Neural cell (in vitro differentiated cells): ENCODE measurements around the gene SLC25A24.

Source experiments
- CTCF ChIP-seq: fragments of 450-650 bp; IDR thresholded peaks from 2 replicates; pipeline ENCODE4 v1.5.1; 2014; ENCODE audit warnings: antibody characterized with exemption, mild to moderate bottlenecking, moderate library complexity; ENCODE audit not compliant: poor library complexity, severe bottlenecking
- EP300 ChIP-seq: fragments of 450-650 bp; conservative IDR thresholded peaks from 2 replicates; pipeline ENCODE4 v1.6.1; 2014; ENCODE audit warnings: antibody characterized with exemption, mild to moderate bottlenecking, moderate library complexity; ENCODE audit not compliant: poor library complexity, severe bottlenecking
- EZH2 ChIP-seq: fragments of 200-600, 300-800 bp; shearing (Covaris generic), sonication (generic); IDR thresholded peaks from 2 replicates; pipeline ENCODE4 v1.6.1; 2014; ENCODE audit warnings: antibody characterized with exemption, low read length, borderline replicate concordance, mild to moderate bottlenecking; ENCODE audit not compliant: insufficient read depth, poor library complexity, severe bottlenecking
- POLR2AphosphoS5 ChIP-seq: IDR thresholded peaks from 2 replicates; pipeline ENCODE4 v1.6.1; 2012
- TAF1 ChIP-seq: IDR thresholded peaks from 2 replicates; pipeline ENCODE4 v1.6.1; 2012; ENCODE audit warnings: low read depth

GRCh38 chr1:108108119-108108518 lies 92.0 kb downstream of the SLC25A24 start:
- TF ChIP-seq EP300 (no peak), CTCF (no peak), EZH2 (no peak), TAF1 (no peak), POLR2AphosphoS5 (no peak)
